HG02623 (cell line): Measurements from ENCODE around the gene CRYGA.
"Not testable (repeated sequence)": the region's sequence is repeated elsewhere in the genome, so short reads cannot be mapped to it uniquely, and the experiment has no call there.

Experiments
- ATAC-seq: cut with Tn5 transposase; IDR thresholded peaks from one replicate; pipeline ENCODE4 v1.9.1; 2021; ENCODE audit warnings: moderate library complexity; ENCODE audit not compliant: unreplicated experiment

The CRYGA gene

GRCh38 chr2:208127090-208127489, 36.3 kb downstream of the CRYGA start:
- no peak for ATAC-seq

- no peak for ATAC-seq
These were observed 38.1 kb downstream of the CRYGA start for GRCh38 chr2:208125251-208125650.

DNA sequence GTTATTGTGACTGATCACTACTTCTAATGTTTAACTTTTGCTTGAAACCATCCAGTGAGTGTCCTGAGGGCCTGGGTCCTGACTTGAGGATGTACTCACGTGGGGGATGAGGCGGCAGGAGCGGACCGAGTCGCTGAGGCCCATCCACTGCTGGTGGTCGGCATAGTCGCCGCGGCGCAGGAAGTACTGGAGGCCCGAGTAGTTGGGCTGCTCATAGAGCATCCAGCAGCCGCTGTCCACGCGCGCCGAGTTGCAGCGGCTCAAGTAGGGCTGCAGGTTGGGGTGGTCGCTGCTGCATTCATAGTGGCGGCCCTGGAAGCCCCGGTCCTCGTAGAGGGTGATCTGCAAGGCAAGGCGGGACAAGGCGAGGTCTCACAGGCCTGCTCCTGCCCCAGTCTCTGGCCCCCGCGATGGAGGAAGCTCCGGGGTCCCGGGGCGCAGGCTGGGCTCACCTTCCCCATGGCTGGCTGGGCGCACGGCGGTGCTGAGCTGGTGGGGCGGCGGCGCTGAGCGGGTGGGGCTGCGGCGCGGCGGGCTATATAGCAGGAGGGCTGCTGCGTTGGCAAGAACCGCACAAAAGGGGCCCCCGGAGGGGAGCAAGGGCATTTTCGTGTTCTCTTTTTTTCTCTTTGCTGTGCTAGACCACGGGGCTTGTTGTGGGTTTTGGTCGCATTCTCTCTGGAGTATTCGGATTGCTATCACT, 39.2 kb downstream of the CRYGA start, which contains the start of gene CRYGD:
Gene CRYGD (minus strand): TSS at position 512 of the 703 bp plus-strand sequence. CDS start 51 bp downstream, at position 461.
- not testable (repeated sequence) for ATAC-seq

GRCh38 chr2:208122248-208122647, 41.1 kb downstream of the CRYGA start:
- ATAC-seq: no peak

DNA sequence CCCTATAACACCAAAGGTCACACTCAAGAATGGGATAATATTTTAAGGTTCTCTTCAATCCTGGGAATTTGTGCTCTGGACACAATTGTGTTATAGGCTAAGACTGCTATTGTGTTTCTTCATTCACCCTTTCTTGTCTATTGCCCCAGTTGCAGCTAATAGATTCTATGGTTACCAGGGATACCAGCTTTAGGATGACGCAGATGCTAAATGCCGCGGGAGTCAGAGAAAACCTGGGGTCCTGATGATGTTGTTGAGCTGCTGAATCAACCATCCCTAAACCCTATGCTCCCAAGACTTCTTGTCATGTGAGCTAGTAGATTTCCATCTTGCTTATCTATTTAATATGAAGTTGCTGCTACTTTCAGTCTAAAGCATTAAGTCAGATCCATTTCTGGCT, 44.5 kb downstream of the CRYGA start:
- ATAC-seq: no peak

- not testable (repeated sequence) for ATAC-seq
These were observed 46.0 kb downstream of the CRYGA start for GRCh38 chr2:208117390-208117789.

- ATAC-seq: no peak
These were observed 50.4 kb downstream of the CRYGA start for GRCh38 chr2:208112969-208113368.

DNA sequence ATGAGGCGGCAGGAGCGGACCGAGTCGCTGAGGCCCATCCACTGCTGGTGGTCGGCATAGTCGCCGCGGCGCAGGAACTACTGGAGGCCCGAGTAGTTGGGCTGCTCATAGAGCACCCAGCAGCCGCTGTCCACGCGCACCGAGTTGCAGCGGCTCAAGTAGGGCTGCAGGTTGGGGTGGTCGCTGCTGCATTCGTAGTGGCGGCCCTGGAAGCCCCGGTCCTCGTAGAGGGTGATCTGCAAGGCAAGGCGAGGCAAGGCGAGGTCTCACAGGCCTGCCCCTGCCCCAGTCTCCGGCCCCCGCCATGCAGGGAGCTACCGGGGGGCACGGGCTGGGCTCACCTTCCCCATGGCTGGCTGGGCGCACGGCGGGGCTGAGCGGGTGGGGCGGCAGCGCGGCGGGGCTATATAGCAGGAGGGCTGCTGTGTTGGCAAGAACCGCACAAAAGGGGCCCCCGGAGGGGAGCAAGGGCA, 51.1 kb downstream of the CRYGA start:
- ATAC-seq: not testable (repeated sequence)
